GM19240 (cell line): Measurements from ENCODE around the gene TCERG1.

ENCODE experiments used
- DNase-seq: peaks from one replicate; pipeline ENCODE4 v3.0.0; 2011; ENCODE audit warnings: low spot score; ENCODE audit not compliant: insufficient read length

The TCERG1 gene

DNA sequence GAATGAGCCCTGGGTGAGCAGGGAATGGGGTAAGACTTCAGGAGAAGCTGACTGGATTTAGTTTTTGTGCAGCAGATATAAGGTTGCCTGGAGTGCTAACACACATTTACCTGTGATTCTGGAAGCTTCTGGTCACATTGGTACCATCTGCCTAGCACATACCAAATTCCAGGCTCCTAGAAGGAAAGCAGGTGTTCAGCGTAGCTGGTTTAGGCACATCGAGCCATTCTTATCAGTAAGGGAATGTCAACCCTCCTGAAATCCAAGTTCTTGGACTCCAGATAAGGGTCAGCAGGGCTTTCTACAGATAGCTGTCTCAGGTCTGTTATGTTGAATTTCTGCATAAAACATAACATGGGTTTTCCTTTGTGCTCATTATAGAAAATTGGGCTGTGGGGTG is 10.3 kb downstream of the TCERG1 start:
- no peak for DNase-seq

DNA sequence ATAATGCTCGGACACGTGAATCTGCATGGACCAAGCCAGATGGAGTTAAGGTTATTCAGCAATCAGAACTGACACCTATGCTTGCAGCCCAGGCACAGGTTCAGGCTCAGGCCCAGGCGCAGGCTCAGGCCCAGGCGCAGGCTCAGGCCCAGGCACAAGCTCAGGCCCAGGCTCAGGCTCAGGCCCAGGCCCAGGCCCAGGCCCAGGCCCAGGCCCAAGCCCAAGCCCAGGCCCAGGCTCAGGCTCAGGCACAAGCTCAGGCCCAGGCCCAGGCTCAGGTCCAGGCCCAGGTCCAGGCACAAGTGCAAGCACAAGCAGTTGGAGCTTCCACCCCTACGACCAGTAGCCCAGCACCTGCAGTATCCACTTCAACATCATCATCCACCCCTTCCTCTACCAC is 11.8 kb downstream of the TCERG1 start:
- DNase-seq: no peak

DNA sequence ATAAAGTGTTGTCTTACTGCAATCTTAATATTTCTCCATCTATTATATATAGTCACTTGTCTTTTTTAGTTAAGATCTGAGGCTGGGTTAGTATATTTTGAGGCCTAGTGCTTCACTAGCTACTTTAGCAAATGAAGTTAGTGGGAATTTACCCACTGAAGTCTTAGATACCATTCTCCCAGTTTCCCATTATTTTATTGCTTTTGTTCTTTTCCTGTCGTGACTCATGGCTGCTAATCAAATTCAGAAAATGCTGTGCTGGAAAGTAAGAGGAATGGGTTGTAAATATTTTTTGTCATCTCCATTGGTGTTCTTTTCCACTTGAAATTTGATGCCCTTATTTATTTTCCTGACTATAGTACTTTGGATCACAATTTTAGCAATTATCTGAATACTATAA is 14.2 kb downstream of the TCERG1 start:
- DNase-seq: no peak

DNA sequence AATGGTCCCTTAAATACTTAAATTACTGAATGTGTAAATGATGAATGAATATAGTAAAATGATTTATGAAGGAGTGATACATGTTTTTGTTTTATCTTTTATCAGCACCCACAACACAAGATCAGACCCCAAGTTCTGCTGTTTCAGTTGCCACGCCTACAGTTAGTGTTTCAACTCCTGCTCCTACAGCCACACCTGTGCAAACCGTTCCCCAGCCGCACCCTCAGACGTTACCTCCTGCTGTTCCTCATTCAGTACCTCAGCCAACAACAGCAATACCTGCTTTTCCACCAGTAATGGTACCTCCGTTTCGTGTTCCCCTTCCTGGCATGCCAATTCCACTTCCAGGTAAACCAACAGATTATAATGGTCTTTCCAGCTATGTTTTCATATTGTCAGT is 16.3 kb downstream of the TCERG1 start:
- DNase-seq: no peak

DNA sequence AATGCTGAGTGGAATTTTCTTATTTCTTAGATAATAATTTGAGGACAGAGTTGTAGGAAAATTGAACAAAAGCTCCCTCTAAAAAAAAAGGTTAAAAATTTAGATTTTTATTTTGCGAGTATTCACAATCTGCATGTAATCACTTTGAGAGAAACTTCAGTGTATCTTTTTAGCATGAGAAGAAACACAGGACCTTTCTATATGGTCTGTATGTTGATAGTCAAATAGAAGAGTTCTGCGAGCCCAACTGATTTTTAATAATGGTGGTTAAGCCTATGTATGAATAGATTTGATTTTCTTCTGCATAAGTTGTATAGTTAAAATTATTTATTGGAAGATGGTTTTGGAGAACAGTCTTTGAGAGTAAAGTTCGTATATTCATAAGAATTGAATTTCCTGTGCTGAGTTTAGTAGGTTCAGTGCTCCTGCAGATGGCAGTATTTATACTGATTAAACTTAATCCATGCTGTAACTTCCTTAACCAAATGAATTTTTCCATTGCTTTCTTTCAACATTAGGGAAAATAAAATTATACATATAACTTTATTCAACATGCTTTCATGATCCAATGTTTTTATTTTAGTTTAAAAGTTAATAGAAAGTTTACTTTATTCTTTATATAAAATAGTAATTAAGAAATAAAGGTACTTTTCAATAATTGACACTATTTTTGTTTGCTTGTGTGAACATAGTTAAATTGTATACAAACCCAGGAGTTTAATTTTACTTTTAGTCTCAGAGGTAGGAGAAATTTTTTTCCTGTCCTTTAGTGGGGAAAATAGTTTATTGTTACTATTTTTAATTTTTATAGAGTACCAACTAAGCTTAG is 19.6 kb downstream of the TCERG1 start:
- no peak for DNase-seq

DNA sequence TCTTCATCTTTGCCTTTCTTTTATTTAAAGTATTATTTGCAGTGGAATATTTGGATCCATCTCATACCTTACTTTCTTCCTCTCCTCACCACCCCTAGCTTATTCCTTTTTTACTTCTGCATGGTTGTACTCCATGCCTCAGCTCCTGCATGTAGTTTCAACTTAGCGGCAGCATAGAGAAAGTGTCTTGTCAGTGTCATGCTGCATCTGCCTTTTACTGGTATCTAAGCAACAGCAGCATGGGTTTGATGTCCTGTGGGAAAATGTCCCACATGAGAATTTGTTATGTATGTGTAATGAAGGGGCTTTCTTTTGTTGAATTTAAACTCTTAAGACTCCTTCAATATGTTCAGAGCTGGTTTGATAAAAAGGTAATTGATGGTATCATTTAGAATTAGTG is 20.6 kb downstream of the TCERG1 start:
- no peak for DNase-seq

DNA sequence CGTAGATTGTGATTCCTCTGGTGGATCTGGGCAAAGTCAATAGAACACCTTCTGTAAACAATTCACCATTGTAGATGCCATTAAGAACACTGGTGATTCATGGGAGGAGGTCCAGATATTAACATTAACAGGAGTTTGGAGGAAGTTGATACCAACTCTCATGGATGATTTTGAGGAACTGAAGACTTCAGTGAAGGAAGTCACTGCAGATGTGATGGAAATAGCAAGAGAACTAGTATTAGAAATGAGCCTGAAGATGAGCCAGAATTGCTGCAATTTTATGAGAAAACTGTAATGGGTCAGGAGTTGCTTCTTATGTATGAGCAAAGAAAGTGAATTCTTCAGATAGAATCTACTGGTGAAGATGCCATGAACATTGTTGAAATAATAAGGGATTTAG is 26.9 kb downstream of the TCERG1 start:
- DNase-seq: no peak

DNA sequence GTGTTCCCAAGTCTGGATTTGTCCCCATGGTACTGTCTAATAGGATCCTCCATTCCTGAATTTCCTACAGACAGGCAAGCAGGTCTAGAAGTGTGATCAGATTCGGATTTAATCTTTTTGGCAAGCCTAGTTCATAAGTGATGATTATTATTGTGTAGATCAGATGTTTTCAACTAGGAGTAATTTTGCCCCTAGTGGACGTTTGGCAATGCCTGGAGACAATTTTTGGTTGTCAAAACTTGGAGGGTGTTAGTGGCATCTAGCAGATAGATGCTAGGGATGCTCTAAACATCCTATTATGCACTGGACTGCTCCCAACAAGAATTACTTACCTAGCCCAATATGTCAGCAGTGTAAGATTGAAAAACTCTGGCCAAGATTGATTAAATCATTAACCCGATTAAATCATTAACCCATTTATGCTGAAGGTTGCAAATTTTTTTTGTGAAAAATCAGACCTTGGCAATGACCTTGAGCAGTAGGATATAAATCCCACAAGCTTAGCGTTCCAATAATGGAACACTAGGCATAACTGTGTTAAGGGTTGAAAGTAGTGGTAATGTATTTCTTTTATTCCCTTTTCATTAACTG is 28.2 kb downstream of the TCERG1 start:
- DNase-seq: no peak

DNA sequence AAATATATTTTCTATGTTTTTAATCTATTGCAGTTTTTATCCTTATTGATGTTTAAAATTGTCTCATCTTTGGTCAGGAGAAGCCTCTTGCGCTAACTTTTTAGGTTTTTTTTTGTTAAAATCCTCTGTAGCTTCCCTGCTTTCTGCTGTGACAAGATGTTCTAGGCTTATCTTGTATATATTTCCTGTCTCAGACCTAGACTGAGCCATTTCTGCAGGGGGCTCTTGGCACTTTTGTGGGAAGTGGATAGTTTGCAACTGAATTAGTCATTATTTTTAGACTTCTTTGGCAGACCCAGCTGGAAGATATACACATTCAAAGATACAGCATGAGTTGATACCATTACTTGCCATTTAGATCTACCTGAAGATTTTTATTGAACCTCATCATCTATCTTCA is 28.8 kb downstream of the TCERG1 start:
- no peak for DNase-seq

DNA sequence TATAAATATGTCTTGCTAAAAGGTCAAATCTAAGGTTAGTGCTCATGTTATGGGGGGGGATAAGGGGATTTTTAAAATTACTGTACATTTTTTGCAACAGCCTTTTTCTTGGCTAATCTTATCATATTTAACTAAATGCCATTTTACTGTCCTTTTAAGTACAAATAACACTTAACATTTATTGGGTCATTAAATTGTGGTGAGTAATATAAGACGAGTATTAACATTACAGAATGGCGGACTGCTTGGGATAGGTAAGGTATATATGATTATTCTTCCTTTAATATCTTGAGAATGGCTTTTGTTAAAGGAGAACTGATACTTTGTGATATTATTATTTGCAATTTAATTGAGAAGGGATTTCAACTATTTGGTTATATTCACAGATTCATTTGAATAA is 35.6 kb downstream of the TCERG1 start:
- no peak for DNase-seq

DNA sequence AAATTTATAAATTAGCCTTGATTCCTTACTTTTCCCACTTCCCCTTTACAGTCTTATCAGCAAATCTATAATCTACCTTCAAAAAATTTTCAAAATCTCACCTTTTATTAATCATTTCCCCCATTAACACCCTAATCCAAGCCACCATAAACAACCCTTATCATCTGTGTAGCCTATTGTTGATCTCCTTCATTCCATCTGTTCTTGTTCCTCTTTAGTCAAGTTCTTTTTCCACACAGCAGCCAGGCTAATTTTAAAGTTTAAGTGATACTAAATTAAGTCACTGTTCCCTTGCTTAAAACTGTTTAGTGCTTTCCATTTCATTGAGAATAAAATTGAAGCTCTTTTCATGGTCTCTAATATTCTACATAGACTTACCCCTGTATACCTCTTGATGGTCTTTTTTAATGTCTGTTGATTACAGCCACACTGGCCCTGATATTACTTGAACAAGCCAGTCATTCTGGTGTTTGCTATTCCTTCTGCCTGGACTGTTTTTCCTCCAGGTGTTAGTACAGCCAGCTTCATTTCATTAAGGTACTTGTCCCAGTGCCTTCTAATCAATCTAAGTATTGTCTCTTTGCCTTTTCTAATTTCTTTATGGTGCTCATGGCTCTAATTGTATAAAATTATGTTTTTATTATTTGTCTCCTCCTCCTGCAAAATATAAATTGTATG is 37.7 kb downstream of the TCERG1 start:
- DNase-seq: no peak

DNA sequence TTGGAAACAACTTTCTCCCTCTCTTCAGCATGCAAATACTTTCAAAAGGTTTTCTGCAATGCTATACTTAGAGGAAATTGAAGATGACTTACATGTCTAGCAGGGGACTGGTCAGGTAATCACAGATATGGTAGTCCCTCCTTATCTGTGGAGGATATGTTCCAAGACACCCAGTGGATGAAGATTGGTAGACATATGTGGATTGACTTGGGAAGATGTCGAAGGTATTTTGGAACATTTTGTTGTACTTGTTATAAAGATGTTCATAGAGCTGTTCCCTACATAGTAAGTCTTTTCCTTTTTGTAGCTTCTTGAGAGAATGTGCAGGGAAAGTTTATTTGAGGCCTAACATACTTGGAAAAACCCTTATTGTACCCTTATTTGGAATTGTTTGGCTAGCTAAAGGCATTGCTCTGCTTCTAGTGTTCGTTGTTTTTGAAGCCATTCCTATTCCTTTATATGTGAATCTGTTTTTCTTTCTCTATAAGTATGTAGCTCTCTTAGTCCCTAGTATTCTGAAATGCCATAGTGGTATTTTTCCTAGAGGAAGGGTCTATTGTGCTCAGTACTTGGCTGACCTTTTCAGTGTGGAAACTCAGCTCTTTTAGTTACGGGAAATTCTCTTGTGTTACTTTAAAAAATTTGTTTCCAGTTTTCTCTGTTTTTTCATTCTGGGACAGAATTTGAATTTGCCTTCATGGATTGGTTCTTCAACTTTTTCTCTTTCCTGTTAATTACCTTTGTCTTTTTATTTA is 43.1 kb downstream of the TCERG1 start:
- no peak for DNase-seq

DNA sequence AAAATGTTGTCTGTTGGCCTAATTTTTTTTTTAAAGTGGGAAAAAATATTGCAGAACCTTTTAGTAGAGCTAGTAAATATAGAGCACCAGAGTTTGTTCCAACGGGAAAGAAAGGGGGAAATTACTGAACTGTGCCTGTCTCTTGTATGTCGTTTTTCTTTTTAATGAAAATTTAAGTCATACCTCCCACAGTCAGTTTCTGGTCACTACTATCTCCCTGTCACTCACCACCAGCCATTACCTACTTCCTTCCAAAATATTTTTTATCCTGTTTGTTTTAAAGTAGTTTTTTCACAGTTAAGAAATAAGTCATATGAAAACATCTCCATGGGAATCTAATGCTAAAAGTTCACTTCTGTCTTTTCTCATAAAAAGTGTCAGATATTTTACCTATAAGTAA is 47.5 kb downstream of the TCERG1 start:
- no peak for DNase-seq

DNA sequence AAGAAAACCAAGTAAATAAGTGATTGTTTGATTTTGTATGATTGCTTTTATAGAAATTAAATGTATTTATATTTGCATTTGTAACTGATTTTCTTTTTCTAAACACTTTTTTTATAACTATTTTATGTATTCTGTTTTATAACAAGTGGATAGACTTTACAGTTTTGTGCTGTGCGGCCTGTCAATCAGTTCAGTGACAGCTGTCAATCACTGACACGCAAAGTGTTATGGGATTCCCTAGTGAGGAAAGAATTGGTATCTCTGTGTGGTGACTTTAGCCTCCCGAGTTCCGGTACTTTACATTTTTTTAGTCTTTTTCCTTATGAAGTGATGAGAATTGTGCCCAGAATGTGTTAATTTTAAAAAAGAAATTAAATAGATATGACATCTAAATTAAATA is 52.5 kb downstream of the TCERG1 start:
- no peak for DNase-seq

DNA sequence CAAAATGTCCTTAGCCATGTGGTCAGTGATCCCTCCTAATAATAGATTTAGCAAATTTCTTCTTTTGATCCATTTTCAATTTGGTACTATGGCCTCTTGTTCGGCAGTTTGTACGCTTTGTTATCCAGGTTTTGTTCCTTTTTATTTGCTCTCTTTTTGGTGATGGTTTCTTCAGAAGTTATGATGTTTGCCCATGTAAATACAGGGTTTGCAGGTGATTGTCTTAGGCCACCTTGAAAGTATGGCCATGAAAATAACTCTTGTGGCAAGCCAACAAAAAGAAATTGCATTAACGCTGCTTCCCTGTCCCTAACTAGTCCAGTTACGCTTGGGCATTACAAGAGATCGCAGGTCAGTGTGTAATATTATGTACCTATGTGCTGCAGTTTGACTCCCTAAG is 60.3 kb downstream of the TCERG1 start:
- DNase-seq: no peak

DNA sequence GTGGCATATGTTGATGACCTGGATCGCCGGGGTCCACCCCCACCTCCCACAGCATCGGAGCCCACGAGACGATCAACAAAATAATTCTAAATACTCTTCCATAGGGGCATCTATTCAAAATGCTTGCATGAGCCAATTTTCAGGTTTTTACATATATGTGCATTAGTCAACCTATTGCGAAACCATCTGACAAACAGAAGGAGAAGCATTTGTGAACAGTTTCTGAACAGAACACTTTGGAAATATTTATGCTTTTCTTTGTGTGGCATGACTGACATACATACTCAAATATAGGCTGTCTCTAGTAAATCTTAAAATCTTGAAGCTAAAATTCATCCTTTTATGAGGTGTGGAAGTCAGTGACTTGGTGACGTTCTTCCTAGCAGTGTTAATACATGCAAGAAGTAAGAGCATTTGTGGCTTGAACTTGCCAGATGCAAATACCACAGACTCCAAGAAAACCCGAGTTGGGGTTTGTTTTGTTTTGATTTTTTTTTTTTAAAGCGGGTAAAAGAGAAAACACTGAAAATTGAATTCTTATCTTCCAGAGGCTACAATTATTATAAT is 63.5 kb downstream of the TCERG1 start:
- DNase-seq: no peak

DNA sequence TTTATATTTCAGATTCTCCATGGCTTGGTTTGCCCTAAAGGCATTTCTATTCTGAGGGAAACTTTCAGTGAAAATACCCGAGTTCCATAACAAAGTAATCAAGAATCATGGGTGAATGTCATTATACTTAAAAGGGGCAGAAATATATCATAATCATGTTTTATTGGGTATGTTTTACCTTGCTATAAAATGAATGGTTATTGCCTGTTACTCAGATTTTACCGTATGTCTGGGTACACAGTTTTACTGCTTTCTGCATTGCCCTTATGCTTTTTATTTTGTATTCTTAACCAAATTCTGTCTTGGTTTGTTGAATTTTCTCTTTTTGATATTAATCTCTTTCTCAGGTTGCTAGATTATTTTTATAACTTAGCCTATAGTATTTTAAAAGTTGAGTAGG is 66.3 kb downstream of the TCERG1 start:
- no peak for DNase-seq

DNA sequence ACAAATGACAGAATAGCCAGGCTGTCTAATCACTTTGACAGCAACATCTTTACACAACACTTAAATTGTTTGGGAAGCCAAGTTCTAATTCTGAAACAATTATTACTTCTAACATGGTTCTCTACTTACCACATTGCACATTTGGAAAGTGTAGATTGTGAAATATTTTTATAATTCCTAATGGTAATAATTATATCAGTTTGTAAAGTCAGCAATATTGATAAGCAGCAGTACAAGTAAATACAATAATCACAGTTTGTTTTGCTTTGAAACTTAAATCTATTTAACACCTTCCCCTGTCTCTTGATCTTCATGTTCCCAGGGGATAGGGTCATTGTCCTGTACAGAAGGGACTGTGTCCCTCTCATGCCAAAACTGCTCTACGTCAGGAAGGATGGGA is 67.4 kb downstream of the TCERG1 start:
- DNase-seq: no peak

DNA sequence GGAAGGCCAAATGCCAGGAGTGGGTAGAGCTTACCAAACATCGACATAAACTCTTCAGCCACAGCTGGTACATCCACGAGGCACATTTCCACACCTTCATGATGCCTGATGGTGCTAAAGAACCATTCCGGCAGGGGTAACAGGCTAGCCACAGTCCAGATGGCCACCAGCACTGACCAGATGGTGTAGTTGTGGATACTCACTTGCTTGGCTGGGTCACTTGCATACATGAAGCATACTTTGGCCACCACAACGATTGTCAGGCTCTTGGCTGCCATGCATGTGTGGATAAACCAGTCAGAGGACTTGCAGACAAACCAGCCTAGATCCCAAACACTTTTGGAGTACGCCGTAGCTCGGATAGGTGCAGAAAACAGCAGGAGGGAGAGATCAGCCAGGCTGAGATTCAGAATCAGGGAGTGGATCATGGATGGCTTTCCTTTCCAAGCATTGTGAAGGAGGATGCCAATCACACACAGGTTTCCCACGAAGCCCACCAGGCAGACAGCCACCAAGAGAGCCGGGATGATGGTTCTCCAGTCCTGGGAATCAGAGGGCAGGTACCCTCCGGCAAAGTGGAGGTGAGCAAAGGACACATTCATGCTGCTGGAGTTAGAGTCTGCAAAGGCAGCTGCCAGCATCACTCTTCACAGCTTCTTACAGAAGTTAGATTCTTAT is 68.5 kb downstream of the TCERG1 start:
- DNase-seq: no peak

DNA sequence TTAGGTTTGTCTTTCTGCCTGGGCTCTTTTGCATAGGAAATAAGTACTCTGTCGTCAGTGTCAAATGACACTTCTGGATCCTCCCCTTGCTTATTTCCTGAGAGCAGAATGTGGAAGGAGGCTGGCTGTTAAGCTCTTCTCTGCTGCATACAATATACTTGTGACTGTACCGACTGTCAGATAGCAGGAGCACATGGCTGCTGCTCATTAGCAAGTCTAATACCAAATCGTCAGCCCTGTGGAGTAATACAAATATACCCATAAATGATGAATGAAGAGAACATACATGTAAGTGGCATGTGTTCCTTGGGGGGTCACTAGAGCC is 69.0 kb downstream of the TCERG1 start, which contains the start of gene GPR151:
Gene GPR151, minus strand, starts transcription at position 40 of the 325 bp plus-strand sequence. CDS start 77 bp downstream, outside the sequence.
- DNase-seq: no peak

DNA sequence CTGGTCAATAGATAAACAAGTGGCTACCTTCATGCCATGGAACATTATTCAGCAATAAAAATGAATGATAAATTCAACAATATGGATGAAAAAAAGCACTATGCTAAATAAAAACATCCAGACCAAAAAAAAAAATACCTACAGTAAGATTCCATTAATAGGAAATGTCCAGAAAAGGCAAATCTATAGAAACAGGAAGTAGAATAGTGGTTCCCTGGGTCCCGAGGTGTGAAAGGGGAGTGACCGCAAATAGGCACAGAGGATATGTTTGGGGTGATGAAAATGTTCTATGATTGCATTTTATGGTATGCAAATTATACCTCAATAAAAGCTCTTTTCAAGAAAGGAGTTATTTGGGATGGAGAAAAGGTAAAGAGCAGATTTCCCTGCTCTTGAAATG is 72.4 kb downstream of the TCERG1 start:
- no peak for DNase-seq
